Measurements from ENCODE around the gene RNF212.

RNF212 gene

DNA sequence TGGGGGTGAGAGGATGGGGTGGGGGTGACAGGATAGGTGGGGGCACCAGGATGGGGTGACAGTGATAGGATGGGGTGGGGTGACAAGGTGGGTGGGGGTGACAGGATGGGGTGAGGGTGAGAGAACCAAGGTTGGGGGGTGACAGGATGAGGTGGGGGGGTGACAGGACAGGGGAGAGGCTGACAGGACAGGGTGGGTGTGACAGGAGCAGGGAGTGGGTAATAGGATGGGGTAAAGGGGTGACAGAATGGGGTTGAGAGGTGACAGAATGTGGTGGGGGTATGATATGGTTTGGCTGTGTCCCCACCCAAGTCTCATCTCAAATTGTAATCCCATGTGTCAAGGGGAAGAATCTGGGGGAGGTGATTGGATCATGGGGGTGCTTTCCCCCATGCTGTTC is 26.0 kb downstream of the RNF212 start:
- DNase-seq: no peak

DNA sequence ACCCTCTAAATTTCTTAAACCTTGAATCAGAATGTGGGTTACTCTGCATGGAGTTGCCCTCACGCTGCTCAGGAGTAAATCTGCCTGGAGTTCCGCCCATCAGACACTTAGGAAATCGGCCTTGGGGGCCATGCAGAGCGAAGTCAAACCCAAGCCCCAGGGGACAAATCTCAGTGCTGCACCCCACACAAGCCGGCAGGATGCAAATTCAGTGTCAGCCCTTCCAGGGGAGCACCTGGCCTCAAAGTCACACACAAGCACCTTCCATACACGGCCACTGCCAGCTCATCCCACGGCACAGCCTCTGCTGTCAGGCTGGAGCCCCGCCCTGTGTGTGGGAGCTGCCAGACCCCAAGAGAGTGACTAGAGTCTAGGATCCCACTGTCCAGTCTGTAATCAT is 27.4 kb downstream of the RNF212 start:
- no peak for DNase-seq

DNA sequence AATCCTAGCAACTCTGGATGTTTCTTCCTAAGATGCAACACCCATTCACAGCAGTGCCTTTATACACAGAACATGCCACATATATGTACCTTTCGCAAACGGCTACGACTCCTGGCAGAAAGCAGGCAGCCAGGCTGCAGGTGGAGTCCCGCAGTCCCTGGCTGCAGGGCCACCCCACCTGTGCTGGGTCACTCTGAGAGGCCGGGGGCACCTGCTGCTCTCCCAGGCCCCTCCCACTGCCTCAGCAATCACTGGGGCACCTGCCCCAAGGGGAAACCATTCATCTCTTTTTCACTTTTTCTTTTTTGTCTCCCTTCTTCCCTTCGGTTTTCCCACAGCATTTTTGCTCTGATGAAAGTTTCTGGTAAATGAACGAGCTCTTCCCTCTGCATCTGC is 28.0 kb downstream of the RNF212 start:
- no peak for DNase-seq

DNA sequence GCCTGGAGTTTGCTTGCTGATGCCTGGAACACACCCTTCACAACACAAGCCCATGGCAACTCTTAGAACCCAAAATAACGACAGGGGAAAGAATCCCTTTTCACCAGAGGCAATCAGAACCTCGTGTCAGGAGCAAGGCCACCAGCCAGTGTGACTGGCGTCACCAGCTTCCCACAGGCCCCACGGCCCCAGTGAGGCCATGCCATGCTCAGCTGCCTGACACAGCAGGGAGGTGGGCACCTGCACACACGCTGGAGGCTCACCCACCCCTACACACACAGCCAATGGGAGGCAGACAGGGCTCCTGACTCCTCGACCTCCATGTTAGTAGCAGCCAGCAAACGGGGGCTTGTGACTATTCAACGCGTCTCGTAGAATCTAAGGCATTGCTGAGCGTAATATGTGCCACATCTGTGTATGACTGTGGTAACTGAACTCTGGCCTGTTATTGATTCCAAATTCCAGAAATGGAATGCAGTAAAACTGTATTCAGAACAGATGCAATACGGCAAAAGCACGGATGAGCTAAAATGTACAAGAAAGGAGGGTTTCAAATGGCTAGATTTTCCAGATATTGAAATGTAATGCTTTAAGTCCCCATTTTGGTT is 28.5 kb downstream of the RNF212 start:
- no peak for DNase-seq

DNA sequence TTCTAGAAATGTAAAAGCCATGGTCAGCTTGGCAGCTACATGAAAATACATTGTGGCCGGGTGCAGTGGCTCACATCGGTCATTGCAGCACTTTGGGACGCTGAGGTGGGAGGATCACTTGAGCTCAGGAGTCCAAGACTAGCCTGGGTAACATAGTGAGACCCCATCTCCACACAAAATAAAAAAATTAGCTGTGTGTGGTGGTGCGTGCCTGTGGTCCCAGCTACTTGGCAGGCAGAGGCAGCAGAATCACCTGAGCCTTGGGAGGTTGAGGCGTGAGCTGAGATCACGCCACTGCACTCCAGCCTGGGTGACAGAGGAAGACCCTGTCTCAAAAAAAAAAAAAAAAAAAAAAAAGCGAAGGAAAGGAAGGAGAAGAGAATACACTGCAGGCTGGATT is 29.0 kb downstream of the RNF212 start:
- DNase-seq: no peak

DNA sequence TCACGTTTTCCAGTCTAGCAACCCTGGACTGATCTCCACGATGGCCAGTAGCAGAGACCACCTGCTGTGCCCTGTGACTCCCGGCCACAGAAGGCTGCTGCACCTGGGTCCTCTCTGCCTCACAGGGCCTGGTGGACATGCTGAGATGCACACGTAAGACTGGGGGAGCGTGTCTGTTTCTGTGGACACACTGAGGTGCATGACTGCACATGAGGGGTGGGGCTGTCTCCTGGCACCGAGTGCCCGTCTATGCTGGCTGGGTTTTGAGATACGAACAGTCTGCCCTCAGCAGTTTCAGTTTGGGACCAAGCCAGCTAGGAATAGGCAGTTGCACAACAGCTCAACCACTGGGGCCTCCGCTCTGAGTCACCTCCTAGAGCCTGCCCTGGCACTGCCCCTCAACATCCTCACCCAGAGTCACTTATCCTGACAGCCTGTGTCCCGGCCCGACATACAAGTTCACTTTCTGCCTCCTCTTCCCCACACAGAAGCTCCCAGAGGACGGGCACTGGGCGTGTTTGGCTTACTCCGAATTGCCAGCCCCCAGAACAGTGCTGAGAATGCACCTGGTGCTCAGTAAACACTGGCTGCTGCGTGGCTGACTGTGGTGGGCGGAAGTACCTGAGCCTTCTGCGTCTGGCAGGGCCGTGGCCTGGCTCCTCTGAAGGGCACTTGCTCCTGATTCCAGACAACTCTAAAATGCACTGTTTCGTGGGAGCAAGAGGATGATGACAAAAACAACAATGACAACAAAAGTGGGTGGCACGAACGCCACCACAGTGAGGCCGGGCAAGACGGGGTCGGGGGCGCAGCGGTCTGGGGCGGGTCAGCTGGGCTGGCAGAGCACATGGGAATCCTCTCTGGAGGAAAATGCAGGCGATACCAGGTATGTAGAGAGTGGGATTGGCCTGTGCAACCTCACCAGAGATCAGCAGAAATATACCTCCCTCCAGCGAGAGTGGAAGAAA is 30.9 kb downstream of the RNF212 start:
- no peak for DNase-seq

- DNase-seq: no peak
Observed at GRCh38 chr4:1081689-1082040, 31.7 kb downstream of the RNF212 start.

DNA sequence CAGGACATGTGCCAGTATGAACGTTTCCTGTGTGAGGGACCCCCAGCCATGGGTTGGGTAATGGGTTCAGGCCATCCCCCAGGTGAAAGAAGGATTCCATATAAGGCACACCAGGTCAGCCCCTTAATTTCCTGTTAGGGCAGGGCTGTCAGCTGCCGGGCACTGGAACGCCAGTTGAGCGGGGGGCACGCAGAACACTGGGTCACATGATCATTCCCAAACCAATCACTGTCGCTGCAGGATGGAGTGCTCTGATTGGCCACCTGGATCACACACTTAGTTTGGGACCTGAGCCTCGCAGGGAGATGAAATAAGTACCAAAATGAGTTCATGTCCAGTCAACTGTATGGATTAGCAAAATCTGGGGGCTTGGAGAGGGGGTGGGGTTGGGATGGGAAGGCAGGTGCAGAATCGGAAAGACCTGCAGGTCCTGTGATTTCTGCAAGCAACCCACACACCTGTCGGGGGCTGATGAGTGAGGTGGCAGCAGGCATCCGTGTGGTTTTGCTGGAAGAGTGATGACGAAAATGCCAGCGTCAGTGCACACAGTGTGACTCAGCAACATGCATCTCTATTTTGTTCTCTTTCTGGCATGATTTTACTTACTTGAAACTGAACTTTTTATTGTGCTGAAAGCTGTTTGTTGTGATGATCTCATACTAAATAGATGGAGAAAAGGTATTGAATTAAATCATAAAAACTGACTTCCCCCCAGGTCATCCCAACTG is 32.2 kb downstream of the RNF212 start:
- no peak for DNase-seq

- no peak for DNase-seq
Observed at GRCh38 chr4:1080432-1080831, 32.9 kb downstream of the RNF212 start.

GRCh38 chr4:1079711-1080265 is 33.6 kb downstream of the RNF212 start:
- no peak for DNase-seq

- no peak for DNase-seq
Observed at GRCh38 chr4:1078490-1078889, 34.9 kb downstream of the RNF212 start.

DNA sequence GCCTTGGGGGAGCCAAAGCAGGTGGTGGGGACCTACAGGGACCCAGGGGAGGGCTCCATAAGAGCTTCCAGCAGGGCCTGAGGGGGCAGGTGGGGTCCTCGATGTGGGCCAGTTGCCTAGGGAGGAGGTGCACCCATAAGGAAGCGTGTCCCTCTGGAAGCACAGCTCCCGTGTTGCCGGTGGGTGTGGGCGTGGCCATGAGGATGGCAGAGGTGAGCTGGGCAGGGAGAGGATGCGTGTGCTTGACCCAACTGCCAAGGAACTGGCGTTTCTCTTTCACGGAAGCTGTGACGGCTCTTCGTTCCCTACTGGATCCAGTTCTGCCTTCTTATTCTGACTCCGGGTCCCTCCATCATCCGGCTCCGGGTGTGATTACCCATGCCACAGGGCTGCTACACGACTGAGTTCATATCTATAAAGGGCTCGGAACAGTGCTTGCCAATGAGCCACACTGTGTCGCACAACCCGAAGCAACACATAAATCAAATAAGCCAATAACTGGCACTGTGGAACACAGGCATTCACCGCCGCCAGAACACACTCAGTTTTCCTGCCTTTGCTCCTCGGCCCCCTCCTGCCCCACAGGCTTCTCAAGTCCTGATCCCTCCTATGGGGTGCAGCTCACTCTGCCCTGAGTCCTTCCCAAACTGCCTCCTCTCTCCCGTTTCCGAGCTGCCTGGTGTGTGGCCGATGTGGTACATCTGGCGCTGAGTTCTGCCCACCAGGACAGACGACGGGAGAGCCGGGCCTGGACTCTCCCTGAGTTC is 35.5 kb downstream of the RNF212 start:
- no peak for DNase-seq

DNA sequence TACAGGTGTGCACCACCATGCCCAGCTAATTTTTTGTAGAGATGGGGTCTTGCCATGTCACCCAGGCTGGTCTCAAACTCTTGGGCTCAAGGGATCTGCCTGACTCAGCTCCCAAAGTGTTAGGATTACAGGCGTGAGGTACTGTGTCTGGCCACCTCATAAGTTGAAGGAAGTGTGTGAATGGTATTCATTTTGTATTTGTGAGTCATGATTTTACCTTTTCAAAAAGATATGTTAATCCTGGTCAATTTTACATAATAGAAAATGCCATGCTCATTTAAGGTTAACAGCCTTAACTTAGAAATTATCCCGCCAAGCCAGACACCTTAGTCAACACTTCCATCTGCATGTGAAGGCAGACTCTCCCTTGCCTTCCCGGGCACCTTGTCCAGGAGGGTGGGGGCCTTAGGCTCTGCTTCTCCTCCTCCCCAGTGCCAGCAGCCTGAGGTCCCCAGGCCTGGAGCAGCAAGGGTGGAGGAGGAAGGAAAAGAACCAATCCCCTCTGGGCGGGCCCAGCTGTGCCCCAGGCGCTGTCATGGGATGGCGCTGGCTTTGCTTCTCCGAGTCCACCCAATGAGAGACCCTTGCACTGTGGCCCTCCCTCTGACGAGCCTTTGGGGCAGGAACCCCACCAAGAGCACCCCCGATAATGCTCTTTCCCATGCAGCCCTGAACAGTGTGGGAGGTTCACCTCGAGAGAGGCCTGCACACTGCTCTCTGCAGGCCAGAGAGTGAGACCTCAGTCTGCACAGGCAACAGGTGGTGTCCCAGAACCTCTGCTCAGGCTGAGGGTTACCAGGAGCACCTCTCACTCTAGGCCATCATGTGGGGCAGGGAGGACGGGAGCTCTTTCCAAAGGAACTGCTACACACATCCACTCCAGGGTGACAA is 37.3 kb downstream of the RNF212 start:
- DNase-seq: no peak

DNA sequence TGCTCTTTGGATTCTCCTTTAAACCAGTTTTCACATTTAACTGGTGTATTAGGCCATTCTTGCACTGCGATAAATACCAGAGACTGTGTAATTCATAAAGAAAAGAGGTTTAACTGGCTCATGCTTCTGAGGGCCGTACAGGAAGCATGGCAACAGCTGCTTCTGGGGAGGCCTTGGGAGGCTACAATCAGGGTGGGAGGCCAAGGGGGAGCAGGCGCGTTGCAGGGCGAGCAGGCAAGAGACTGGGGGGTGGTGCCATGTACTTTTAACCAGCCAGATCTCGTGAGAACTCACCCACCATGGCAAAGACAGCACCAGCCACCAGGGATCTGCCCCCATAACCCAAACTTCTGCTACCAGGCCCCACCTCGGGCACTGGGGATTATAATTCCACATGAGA is 38.1 kb downstream of the RNF212 start:
- DNase-seq: no peak

- no peak for DNase-seq
Observed at GRCh38 chr4:1074077-1074476, 39.3 kb downstream of the RNF212 start.

GRCh38 chr4:1072830-1073446 is 40.4 kb downstream of the RNF212 start:
- no peak for DNase-seq

- no peak for DNase-seq
Observed at GRCh38 chr4:1069394-1069793, 44.0 kb downstream of the RNF212 start.

DNA sequence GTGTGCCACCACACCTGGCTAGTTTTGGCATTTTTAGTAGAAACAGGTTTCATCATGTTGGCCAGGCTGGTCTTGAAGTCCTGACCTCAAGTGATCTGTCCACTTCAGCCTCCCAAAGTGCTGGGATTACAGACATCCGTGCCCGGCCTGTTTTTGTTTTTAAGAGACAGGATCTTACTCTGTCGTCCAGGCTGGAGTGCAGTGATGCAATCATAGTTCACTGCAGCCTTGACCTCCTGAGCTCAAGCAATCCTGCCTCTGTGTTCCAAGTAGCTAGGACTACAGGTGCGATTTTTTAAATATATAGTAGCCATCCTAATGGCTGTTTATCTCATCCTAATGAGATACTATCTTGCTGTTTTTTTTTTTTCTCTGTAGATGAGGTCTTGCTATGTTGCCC is 47.6 kb downstream of the RNF212 start:
- no peak for DNase-seq

GRCh38 chr4:1062419-1062818 is 50.9 kb downstream of the RNF212 start:
- no peak for DNase-seq

DNA sequence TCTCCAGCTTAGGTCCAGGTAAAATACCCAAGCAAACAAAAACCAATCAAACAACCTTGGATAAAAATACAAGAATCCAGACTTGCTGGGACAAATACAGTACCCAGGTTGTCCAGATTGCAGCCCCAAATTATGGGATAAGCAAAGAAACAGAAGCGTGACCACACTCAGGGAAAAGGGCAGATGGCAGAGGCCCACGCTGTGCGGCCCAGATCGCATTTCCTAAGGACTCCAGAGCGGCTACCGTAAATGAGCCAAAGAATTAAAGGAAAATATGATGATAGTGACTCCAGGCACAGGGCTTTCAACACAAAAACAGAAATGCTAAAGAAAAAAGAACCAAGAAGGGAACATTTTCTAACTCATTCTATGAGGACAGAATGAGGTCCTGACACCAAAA is 51.6 kb downstream of the RNF212 start:
- no peak for DNase-seq

- no peak for DNase-seq
Observed at GRCh38 chr4:1061056-1061700, 52.2 kb downstream of the RNF212 start.
